Measurements from ENCODE around the gene CPZ. TPM values are rescaled to one million over a fixed set of nuclear protein-coding genes. Genes with fewer than 3 reads are reported as not detected.

CPZ gene
- total and polyA plus RNA-seq, 2 experiments from 2014 or later = 24.6 to 37.3 TPM

GRCh38 chr4:8583655-8584025, 8.9 kb upstream of the CPZ start (continued):
- TF ChIP-seq CREB1 (CRISPR knock-in tag; IDR thresholded peaks at IDR 0.05; ENCODE audit: low read depth) = no peak
- TF ChIP-seq, protein P1, sequence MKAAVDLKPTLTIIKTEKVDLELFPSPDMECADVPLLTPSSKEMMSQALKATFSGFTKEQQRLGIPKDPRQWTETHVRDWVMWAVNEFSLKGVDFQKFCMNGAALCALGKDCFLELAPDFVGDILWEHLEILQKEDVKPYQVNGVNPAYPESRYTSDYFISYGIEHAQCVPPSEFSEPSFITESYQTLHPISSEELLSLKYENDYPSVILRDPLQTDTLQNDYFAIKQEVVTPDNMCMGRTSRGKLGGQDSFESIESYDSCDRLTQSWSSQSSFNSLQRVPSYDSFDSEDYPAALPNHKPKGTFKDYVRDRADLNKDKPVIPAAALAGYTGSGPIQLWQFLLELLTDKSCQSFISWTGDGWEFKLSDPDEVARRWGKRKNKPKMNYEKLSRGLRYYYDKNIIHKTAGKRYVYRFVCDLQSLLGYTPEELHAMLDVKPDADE (IDR thresholded peaks at IDR 0.05) = no peak
- TF ChIP-seq, protein P2, sequence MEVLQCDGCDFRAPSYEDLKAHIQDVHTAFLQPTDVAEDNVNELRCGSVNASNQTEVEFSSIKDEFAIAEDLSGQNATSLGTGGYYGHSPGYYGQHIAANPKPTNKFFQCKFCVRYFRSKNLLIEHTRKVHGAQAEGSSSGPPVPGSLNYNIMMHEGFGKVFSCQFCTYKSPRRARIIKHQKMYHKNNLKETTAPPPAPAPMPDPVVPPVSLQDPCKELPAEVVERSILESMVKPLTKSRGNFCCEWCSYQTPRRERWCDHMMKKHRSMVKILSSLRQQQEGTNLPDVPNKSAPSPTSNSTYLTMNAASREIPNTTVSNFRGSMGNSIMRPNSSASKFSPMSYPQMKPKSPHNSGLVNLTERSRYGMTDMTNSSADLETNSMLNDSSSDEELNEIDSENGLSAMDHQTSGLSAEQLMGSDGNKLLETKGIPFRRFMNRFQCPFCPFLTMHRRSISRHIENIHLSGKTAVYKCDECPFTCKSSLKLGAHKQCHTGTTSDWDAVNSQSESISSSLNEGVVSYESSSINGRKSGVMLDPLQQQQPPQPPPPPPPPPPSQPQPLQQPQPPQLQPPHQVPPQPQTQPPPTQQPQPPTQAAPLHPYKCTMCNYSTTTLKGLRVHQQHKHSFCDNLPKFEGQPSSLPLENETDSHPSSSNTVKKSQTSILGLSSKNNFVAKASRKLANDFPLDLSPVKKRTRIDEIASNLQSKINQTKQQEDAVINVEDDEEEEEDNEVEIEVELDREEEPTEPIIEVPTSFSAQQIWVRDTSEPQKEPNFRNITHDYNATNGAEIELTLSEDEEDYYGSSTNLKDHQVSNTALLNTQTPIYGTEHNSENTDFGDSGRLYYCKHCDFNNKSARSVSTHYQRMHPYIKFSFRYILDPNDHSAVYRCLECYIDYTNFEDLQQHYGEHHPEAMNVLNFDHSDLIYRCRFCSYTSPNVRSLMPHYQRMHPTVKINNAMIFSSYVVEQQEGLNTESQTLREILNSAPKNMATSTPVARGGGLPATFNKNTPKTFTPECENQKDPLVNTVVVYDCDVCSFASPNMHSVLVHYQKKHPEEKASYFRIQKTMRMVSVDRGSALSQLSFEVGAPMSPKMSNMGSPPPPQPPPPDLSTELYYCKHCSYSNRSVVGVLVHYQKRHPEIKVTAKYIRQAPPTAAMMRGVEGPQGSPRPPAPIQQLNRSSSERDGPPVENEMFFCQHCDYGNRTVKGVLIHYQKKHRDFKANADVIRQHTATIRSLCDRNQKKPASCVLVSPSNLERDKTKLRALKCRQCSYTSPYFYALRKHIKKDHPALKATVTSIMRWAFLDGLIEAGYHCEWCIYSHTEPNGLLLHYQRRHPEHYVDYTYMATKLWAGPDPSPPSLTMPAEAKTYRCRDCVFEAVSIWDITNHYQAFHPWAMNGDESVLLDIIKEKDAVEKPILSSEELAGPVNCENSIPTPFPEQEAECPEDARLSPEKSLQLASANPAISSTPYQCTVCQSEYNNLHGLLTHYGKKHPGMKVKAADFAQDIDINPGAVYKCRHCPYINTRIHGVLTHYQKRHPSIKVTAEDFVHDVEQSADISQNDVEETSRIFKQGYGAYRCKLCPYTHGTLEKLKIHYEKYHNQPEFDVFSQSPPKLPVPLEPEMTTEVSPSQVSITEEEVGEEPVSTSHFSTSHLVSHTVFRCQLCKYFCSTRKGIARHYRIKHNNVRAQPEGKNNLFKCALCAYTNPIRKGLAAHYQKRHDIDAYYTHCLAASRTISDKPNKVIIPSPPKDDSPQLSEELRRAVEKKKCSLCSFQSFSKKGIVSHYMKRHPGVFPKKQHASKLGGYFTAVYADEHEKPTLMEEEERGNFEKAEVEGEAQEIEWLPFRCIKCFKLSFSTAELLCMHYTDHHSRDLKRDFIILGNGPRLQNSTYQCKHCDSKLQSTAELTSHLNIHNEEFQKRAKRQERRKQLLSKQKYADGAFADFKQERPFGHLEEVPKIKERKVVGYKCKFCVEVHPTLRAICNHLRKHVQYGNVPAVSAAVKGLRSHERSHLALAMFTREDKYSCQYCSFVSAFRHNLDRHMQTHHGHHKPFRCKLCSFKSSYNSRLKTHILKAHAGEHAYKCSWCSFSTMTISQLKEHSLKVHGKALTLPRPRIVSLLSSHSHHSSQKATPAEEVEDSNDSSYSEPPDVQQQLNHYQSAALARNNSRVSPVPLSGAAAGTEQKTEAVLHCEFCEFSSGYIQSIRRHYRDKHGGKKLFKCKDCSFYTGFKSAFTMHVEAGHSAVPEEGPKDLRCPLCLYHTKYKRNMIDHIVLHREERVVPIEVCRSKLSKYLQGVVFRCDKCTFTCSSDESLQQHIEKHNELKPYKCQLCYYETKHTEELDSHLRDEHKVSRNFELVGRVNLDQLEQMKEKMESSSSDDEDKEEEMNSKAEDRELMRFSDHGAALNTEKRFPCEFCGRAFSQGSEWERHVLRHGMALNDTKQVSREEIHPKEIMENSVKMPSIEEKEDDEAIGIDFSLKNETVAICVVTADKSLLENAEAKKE (CRISPR knock-in tag; IDR thresholded peaks at IDR 0.05) = no peak
- TF ChIP-seq STAT1 (IDR thresholded peaks at IDR 0.05; ENCODE audit: unreplicated experiment) = no peak

DNA sequence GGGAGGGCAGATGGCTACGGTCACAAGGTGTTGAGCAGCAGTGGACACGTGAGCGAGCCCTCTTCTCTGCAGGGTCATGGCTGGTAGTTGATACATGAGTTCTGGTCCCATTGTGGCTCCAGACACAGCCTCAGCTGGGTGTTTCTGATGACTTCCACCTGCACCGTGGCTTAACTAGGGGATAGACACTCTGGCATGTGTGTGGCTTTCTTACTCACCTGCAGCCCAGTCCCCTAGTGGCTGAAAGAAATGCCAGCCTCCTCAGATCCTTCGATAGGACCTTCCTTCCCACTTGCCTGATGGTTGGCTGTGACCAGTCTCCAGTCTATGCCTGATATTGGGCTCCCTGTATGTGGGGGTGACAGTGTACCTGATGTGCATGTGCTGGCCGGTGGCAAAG, 7.4 kb upstream of the CPZ start:
- Mint-ChIP-seq H3K27ac (no peak overlapping the region), H3K9me3 (no peaks in the 10 kb centered on the region), H3K36me3 (ENCODE audit: low read depth) (no peaks in the 10 kb centered on the region), H3K27me3 (ENCODE audit: insufficient read depth, low read depth, poor library complexity) (peaks cover 26% of the 10 kb centered on the region), H3K4me1 (peaks cover 27% of the 10 kb centered on the region), H3K4me3 (no peak overlapping the region)
- peak; percentile 70 for DNase-seq (ENCODE audit: low spot score)
- Histone ChIP-seq H2AFZ (no peak overlapping the region), H3K27ac (ENCODE audit: low read depth) (no peak overlapping the region), H3F3A (replicated peaks; ENCODE audit: low read depth) (no peaks in the 10 kb centered on the region), H3K4me3 (no peak overlapping the region), H4K20me1 (replicated peaks; ENCODE audit: insufficient read depth) (no peaks in the 10 kb centered on the region), H3K36me3 (ENCODE audit: insufficient read depth) (no peaks in the 10 kb centered on the region), H3K27me3 (ENCODE audit: insufficient read depth) (peaks cover 13% of the 10 kb centered on the region), H3K4me1 (ENCODE audit: insufficient read depth) (no peaks in the 10 kb centered on the region), H3K4me2 (no peak overlapping the region), H3K79me2 (replicated peaks; ENCODE audit: insufficient read depth) (no peaks in the 10 kb centered on the region), H3K9me2 (ENCODE audit: insufficient read depth) (no peaks in the 10 kb centered on the region)
- ATAC-seq = peak; percentile 25
- TF ChIP-seq ZNF114 (CRISPR knock-in tag; IDR thresholded peaks at IDR 0.05) = no peak
- no peak for TF ChIP-seq CREB1 (CRISPR knock-in tag; IDR thresholded peaks at IDR 0.05; ENCODE audit: low read depth)
- no peak for TF ChIP-seq EZH2phosphoT487 (IDR thresholded peaks at IDR 0.05; ENCODE audit: unreplicated experiment)
- TF ChIP-seq CTCF (conservative IDR thresholded peaks at IDR 0.05; ENCODE audit: low read depth in 2 of 2) = peak; percentile 52 to 58
- TF ChIP-seq NANOG (IDR thresholded peaks at IDR 0.05; ENCODE audit: borderline replicate concordance) = no peak

Data from GM23338 (cell line).